AG20443 (cell line): Measurements from ENCODE around the gene HCK.
"Not testable (repeated sequence)": the region's sequence is repeated elsewhere in the genome, so short reads cannot be mapped to it uniquely, and the experiment has no call there.

Experiments used
- DNase-seq: peaks from one replicate; pipeline ENCODE4 v3.0.0; 2012; ENCODE audit warnings: low spot score, mixed read lengths

HCK gene

DNA sequence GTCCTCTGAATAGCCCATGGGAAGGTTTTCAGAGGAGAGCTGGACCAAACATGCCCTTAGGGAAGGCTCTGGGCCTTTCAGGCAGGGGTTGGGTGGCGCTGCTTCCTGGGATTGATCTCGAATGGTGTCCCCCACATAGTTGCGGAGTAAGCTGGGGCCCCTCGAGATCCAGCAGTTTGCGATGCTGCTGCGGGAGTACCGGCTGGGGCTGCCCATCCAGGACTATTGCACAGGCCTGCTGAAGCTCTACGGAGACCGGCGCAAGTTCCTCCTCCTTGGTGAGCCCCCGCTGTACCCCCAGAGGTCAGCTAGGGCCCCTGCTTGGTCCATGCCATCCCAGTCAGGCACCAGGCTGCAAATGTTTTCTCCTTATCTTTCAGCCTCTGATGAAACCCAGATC is 22.5 kb upstream of the HCK start:
- DNase-seq = no peak

DNA sequence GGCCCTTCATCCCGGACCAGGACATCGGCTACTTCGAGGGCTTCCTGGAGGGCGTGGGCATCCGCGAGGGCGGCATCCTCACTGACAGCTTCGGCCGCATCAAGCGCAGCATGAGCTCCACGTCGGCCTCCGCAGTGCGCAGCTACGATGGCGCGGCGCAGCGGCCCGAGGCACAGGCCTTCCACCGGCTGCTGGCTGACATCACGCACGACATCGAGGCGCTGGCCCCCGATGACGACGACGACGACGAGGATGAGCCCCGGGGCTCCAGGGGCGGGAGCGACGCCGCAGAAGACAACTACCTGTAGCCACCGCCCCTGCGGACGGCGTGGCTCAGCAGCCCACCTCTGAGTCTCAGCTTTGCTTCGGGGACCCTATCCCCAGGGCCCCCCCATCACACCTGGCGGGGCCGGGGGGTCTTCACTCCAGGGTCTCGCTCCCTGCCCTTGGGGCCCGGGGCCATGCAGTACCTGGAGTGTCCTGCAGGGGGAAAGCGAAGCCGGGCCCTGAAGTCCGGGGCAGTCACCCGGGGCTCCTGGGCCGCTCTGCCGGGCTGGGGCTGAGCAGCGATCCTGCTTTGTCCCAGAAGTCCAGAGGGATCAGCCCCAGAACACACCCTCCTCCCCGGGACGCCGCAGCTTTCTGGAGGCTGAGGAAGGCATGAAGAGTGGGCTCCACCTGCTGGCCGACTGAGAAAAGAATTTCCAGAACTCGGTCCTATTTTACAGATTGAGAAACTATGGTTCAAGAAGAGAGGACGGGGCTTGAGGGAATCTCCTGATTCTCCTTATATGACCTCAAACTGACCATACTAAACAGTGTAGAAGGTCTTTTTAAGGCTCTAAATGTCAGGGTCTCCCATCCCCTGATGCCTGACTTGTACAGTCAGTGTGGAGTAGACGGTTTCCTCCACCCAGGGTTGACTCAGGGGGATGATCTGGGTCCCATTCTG is 20.8 kb upstream of the HCK start:
- peak; percentile 92 for DNase-seq

GRCh38 chr20:32033316-32033715 is 18.7 kb upstream of the HCK start:
- DNase-seq = no peak

GRCh38 chr20:32033721-32034120 is 18.3 kb upstream of the HCK start:
- not testable (repeated sequence) for DNase-seq

DNA sequence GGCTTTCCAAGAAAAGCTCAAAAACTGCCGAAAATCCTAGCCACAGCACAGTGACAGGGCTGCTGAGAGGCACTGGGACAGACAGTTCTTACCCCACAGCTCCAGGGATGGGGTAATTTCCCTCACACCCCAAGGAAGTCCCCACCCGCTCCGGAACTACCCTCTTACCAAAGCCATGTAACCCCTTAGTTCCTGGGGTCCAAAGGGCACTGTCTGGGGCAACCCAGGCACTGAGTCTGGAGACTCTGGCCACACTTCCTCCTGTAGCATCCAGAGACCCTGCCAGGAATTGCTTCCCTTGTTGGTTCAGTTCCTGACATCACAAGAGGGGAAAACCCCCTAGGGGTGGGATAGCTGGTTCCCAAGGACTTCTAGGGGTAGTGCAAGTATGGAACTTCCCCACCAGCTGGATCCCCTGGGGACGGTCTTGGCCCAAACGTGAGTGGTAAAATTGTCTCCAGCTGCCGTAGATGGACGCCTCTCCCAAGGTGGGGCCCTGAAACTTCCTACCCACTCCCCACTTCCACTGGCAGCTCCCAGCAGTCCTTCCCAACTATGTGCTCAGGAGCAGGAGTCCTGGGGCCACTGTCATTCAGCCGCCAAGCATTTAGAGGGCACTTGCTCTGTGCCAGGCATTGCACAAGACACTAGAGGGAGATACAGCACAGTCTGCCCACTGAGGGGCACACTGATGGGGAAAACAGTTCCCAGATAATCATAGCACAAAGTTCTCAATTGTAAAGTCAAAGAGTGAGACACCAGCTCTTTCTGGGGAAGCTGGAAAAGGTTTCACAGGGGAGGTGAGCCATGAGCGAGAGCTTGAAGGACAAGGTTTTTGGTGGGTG is 17.2 kb upstream of the HCK start:
- DNase-seq = no peak

DNA sequence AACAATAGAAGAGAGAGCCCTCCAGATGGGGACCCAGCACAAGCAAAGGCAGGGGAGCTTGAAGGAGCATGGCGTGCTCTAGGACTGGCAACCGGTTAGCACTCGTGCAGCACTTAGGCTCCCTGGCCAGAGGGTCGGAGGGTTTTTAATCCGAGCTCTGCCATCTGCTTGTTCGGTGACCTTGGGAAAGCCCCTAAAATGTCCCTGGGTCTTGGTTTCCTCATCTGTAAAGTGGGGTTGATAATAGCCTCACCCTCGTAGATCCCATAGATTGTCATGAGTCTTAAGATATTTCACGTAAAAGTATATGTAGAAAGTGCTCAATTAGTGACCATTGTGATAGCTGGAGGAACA is 16.6 kb upstream of the HCK start:
- DNase-seq = no peak

DNA sequence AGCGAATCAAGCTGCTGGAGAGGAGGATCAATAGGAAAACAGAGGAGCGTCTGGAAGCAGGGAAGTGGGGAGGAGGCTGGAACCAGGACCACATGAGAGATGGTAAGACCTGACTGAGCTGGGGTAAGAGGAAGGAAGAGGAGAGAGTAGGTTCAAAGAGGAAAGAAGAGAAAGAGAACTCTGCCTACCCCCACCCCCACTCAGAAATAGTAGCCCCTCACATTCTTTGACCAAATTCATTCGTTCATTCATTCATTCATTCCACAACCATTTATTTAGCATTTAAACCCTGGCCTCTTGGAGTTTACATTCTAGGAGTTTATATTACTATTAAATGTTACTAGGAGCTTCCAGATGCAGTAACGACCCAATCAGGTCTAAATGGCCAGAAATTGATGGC is 15.8 kb upstream of the HCK start:
- DNase-seq = no peak

DNA sequence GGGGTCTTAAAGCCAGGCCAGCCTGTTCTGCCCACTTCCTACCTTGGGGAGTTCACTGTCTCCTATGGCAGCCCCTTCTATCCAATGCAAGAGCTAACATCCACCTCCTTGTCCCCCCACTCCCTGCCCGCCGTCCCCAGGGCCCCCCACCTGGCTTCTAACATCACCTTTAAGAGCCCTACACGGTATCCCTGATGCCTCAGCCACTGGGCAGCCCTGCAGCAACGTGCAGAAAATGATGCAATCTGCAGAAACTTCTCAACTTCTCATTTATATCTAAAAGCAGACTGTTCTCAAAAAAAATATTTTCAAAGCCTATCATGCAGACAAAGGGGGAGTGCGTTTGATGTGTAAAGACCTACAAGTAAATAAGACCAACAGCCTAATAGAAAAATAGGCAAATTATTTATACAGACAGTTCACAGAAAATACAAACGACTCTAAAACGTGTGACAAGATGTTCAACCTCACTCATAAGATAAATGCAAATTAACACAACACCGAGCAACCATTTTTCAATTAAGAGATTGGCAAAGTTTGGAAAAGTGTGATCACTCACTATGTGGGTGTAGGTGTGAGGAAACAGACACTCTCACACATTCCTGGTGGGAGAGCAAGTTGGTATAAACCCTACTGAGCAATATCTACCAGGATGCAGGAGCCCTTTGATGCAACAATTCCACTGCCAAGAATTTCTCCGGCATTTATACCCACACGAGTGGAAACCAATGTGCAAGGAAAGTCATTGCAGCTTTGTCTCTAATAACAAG is 15.1 kb upstream of the HCK start:
- no peak for DNase-seq

GRCh38 chr20:32037929-32038328 is 14.1 kb upstream of the HCK start:
- no peak for DNase-seq

DNA sequence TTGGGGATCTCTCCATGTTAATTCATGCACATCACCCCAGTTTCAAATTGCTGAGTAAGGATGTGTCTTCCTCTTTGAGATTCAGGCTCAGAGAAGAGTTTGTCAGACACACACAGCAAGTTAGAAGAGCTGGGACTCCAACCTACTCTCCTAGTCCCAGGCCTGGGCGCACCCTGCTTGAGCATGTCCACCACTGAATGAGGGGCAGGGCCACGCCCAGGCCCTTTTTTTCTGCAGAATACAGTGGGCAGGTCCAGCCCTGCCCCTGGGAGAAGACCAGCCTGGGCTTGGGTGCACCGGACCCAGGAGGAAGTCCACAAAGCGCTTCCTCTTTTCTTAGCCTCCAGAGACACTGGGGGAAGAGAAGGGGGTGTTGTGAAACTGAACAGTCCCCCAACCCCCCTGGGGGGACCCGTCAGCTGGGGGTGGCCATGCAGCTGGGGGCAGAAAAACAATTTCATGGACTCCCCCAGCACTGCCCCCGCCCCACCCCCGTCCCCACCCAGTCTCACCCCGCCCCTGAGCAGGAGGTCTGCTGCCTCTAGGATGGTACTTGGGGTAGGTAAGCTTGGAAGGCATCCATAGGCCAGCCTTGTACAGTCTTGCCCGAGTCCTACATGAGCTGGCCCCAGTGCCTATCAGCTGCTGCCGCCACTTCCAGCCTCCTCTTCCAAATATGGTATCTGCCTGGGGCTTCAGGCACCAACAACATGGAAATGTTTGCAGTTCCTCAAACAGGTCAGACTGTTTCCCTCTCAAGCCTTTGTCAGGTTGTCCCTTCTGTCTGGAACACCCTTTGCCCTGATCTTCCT is 11.7 kb upstream of the HCK start:
- DNase-seq = no peak

- no peak for DNase-seq
These were observed 6.0 kb upstream of the HCK start for GRCh38 chr20:32045999-32046398.

- DNase-seq = no peak
These were observed 1.7 kb upstream of the HCK start for GRCh38 chr20:32050324-32050841.

DNA sequence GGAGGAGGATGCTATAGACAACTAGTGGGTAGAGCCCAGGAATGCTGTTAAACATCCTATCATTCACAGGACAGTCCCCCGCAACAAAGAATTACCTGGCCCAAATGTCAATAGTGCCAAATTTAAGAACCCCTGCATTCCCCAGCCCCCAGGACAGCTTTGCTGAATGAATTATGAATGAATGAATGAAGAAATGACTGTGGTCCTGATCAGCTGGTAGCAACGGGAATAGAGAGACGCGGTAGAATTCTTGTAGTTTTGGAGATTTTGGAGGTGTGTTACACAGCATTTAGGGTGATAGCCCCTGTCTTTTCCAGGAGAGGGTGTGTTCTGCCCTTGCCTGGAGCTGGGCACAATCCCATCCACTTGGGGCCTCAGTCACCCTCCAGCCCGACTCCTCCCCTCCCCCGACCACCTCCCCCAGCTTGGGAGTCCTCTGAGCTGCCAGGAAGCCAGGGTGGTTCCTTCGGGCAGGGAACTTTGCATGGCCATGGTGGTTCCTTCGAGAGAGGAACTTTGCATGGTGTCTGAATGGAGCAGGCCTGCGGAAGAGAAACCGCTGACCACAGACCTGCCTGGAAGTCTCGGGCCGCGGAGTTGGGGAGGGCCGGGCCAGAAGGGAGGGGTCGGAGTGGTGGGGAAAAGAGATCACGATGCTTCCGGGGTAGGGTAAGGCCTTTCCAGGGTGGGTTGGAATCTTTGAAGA is 1.0 kb upstream of the HCK start:
- no peak for DNase-seq

- no peak for DNase-seq
These were observed 337 bp upstream of the HCK start for GRCh38 chr20:32051720-32052089.

DNA sequence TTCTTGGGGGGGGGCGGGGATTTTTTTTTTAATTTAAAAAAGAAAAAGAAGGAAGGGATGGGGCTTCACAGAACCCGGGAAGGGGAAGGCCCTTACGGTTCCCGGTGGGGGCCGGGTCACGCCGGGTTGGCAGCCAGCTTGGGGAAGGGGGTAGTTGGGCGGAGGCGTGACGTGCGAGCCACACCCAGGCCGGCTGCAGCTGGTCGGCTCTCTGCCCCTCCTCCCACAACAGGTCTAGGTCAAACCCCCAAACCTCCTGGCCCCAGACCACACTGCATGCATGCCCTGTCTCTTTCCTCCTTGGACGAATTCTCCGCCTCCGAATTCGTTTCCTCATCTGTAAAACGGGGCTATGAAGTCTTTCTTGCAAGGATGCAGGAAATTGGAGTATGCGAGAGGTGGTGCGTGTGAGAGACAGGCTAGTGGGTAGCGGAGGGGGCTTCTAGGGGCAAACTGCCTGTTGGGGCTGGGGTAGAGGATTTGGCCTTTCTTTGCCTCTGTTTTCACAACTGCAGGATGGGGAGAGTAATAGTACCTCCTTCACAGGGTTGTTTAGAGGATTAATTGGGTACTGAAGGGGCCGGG is 828 bp downstream of the HCK start:
- DNase-seq = no peak

GRCh38 chr20:32053648-32054047 is 1.6 kb downstream of the HCK start:
- no peak for DNase-seq

- no peak for DNase-seq
These were observed 4.9 kb downstream of the HCK start for GRCh38 chr20:32056708-32057483.

DNA sequence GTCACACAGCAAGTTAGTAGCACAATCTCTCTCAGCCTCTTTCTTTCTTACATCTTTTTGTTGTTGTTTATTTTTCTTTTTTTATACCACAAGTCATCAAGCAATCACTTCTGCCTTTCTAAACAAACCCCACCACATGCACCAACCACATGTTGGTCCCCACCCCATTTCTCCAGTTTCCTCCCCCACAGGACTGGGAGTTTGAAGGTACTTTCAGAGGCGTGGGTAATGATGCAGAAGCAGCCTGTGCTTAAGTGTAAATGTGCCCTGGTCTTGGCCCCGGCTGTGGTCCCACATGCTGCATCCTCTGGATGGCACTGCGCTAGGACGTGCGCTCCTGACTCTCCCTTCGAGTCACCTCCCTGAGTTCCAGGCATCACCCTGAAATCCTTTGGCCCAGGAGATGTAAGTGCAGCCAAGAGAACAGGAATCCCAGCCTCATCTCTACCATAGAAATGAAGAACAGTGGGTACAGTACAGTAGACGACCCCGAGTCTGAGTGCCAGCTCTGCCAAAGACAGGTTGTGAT is 5.7 kb downstream of the HCK start:
- DNase-seq = no peak

GRCh38 chr20:32059189-32059588 is 7.1 kb downstream of the HCK start:
- no peak for DNase-seq
